ENCODE data around the gene ELF4.

The ELF4 gene

GRCh38 chrX:130086447-130087206, 23.7 kb downstream of the ELF4 start:
- H2AFZ ChIP-seq (ENCODE audit: insufficient read depth, low read length, poor library complexity), result no peak overlapping the region
- no peak overlapping the region for H3K18ac ChIP-seq (ENCODE audit: low read length)
- no CpG with 5 or more reads among the region's 13 CpGs for WGBS (ENCODE audit: extremely low coverage, insufficient coverage, insufficient read length)
- H3K9me3 ChIP-seq (ENCODE audit: insufficient read depth, low read depth, low read length), result no peaks in the 10 kb centered on the region
- DNase-seq, result no peak
- H2BK12ac ChIP-seq (ENCODE audit: low read length), result no peak overlapping the region
- no peak overlapping the region for H3K27ac ChIP-seq (ENCODE audit: low read depth, low read length)
- no peak overlapping the region for H2BK120ac ChIP-seq (ENCODE audit: insufficient read depth, low read length, poor library complexity)
- H4K8ac ChIP-seq (ENCODE audit: low read depth, low read length), result no peak overlapping the region
- H4K12ac ChIP-seq (ENCODE audit: low read depth, low read length), result no peak overlapping the region
- no peak overlapping the region for H3K4me3 ChIP-seq (ENCODE audit: low read depth, low read length)
- no peak overlapping the region for H3K23ac ChIP-seq (ENCODE audit: low read length)
- H2AK5ac ChIP-seq (ENCODE audit: low read length), result no peak overlapping the region
- no peak overlapping the region for H2BK5ac ChIP-seq (ENCODE audit: low read depth, low read length, poor library complexity)
- H3K79me2 ChIP-seq (ENCODE audit: control insufficient read depth, insufficient read depth, low read length, poor library complexity), result peaks cover 2% of the 10 kb centered on the region
- no peak overlapping the region for H3K4ac ChIP-seq (ENCODE audit: low read depth, low read length)
- H3K14ac ChIP-seq (ENCODE audit: low read length), result no peak overlapping the region
- no peak overlapping the region for H3K9ac ChIP-seq (ENCODE audit: low read length)
- peaks cover 18% of the 10 kb centered on the region for H3K79me1 ChIP-seq (ENCODE audit: low read length)
- H3K4me2 ChIP-seq (ENCODE audit: low read length), result no peak overlapping the region
- H4K91ac ChIP-seq (ENCODE audit: low read depth, low read length), result no peak overlapping the region
- peaks cover 0 to 4% of the 10 kb centered on the region in 2 experiments for H3K36me3 ChIP-seq (ENCODE audit: control insufficient read depth in 1 of 2, insufficient read depth in 2 of 2, low read length in 2 of 2)
- no peaks in the 10 kb centered on the region for H3K27me3 ChIP-seq (ENCODE audit: insufficient read depth, low read length)
- H3K4me1 ChIP-seq (ENCODE audit: control insufficient read depth in 1 of 2, insufficient read depth in 2 of 2, low read length in 2 of 2), result peaks cover 38 to 49% of the 10 kb centered on the region in 2 experiments

GRCh38 chrX:130085551-130086446, 24.5 kb downstream of the ELF4 start:
- no peak for DNase-seq

GRCh38 chrX:130084631-130085237, 25.6 kb downstream of the ELF4 start:
- WGBS (ENCODE audit: extremely low coverage, insufficient coverage, insufficient read length), result no CpG with 5 or more reads among the region's 9 CpGs
- H2AFZ ChIP-seq (ENCODE audit: insufficient read depth, low read length, poor library complexity), result no peak overlapping the region
- H3K14ac ChIP-seq (ENCODE audit: low read length), result no peak overlapping the region
- H4K8ac ChIP-seq (ENCODE audit: low read depth, low read length), result no peak overlapping the region
- H3K4me3 ChIP-seq (ENCODE audit: low read depth, low read length), result no peak overlapping the region
- H2BK120ac ChIP-seq (ENCODE audit: insufficient read depth, low read length, poor library complexity), result peak overlapping the region; percentile 32
- no peak overlapping the region for H3K23ac ChIP-seq (ENCODE audit: low read length)
- H3K79me1 ChIP-seq (ENCODE audit: low read length), result peaks cover 20% of the 10 kb centered on the region
- H2BK12ac ChIP-seq (ENCODE audit: low read length), result peak overlapping the region; percentile 4
- H3K27me3 ChIP-seq (ENCODE audit: insufficient read depth, low read length), result no peaks in the 10 kb centered on the region
- H3K18ac ChIP-seq (ENCODE audit: low read length), result peak overlapping the region; percentile 68
- no peak overlapping the region for H4K12ac ChIP-seq (ENCODE audit: low read depth, low read length)
- no peak for DNase-seq
- H3K36me3 ChIP-seq (ENCODE audit: control insufficient read depth in 1 of 2, insufficient read depth in 2 of 2, low read length in 2 of 2), result peaks cover 4 to 6% of the 10 kb centered on the region in 2 experiments
- H3K9ac ChIP-seq (ENCODE audit: low read length), result no peak overlapping the region
- no peaks in the 10 kb centered on the region for H3K9me3 ChIP-seq (ENCODE audit: insufficient read depth, low read depth, low read length)
- H3K4me1 ChIP-seq (ENCODE audit: control insufficient read depth in 1 of 2, insufficient read depth in 2 of 2, low read length in 2 of 2), result peaks cover 46 to 55% of the 10 kb centered on the region in 2 experiments
- H2AK5ac ChIP-seq (ENCODE audit: low read length), result no peak overlapping the region
- H3K4ac ChIP-seq (ENCODE audit: low read depth, low read length), result no peak overlapping the region
- H3K27ac ChIP-seq (ENCODE audit: low read depth, low read length), result peak overlapping the region; percentile 30
- H3K79me2 ChIP-seq (ENCODE audit: control insufficient read depth, insufficient read depth, low read length, poor library complexity), result peaks cover 2% of the 10 kb centered on the region
- H3K4me2 ChIP-seq (ENCODE audit: low read length), result no peak overlapping the region
- no peak overlapping the region for H4K91ac ChIP-seq (ENCODE audit: low read depth, low read length)
- H2BK5ac ChIP-seq (ENCODE audit: low read depth, low read length, poor library complexity), result no peak overlapping the region

More at GRCh38 chrX:130085551-130086446, 24.5 kb downstream of the ELF4 start:
- H4K91ac ChIP-seq (ENCODE audit: low read depth, low read length), result no peak overlapping the region
- H3K14ac ChIP-seq (ENCODE audit: low read length), result peak overlapping the region; percentile 38
- no peak overlapping the region for H3K23ac ChIP-seq (ENCODE audit: low read length)
- H3K27ac ChIP-seq (ENCODE audit: low read depth, low read length), result peak overlapping the region; percentile 21
- no peak overlapping the region for H4K8ac ChIP-seq (ENCODE audit: low read depth, low read length)
- peaks cover 46 to 55% of the 10 kb centered on the region in 2 experiments for H3K4me1 ChIP-seq (ENCODE audit: control insufficient read depth in 1 of 2, insufficient read depth in 2 of 2, low read length in 2 of 2)
- no peak overlapping the region for H3K9ac ChIP-seq (ENCODE audit: low read length)
- peaks cover 2% of the 10 kb centered on the region for H3K79me2 ChIP-seq (ENCODE audit: control insufficient read depth, insufficient read depth, low read length, poor library complexity)
- H3K27me3 ChIP-seq (ENCODE audit: insufficient read depth, low read length), result no peaks in the 10 kb centered on the region
- no peak overlapping the region for H2BK5ac ChIP-seq (ENCODE audit: low read depth, low read length, poor library complexity)
- H3K4me2 ChIP-seq (ENCODE audit: low read length), result peak overlapping the region; percentile 35
- H3K4ac ChIP-seq (ENCODE audit: low read depth, low read length), result peak overlapping the region; percentile 53
- H3K9me3 ChIP-seq (ENCODE audit: insufficient read depth, low read depth, low read length), result no peaks in the 10 kb centered on the region
- no peak overlapping the region for H2BK120ac ChIP-seq (ENCODE audit: insufficient read depth, low read length, poor library complexity)
- peaks cover 3 to 4% of the 10 kb centered on the region in 2 experiments for H3K36me3 ChIP-seq (ENCODE audit: control insufficient read depth in 1 of 2, insufficient read depth in 2 of 2, low read length in 2 of 2)
- H2BK12ac ChIP-seq (ENCODE audit: low read length), result no peak overlapping the region
- H2AK5ac ChIP-seq (ENCODE audit: low read length), result no peak overlapping the region
- no CpG with 5 or more reads among the region's 11 CpGs for WGBS (ENCODE audit: extremely low coverage, insufficient coverage, insufficient read length)
- H3K79me1 ChIP-seq (ENCODE audit: low read length), result peaks cover 20% of the 10 kb centered on the region
- H3K4me3 ChIP-seq (ENCODE audit: low read depth, low read length), result no peak overlapping the region
- no peak overlapping the region for H2AFZ ChIP-seq (ENCODE audit: insufficient read depth, low read length, poor library complexity)
- H3K18ac ChIP-seq (ENCODE audit: low read length), result no peak overlapping the region
- no peak overlapping the region for H4K12ac ChIP-seq (ENCODE audit: low read depth, low read length)

GRCh38 chrX:130083656-130084382, 26.5 kb downstream of the ELF4 start:
- peak in 1 of 2 donors; percentile 60 for DNase-seq
- no peaks in the 10 kb centered on the region for H3K9me3 ChIP-seq (ENCODE audit: insufficient read depth, low read depth, low read length)
- H3K4me1 ChIP-seq (ENCODE audit: control insufficient read depth in 1 of 2, insufficient read depth in 2 of 2, low read length in 2 of 2), result peaks cover 46 to 55% of the 10 kb centered on the region in 2 experiments
- no peak overlapping the region for H2AFZ ChIP-seq (ENCODE audit: insufficient read depth, low read length, poor library complexity)
- no peaks in the 10 kb centered on the region for H3K27me3 ChIP-seq (ENCODE audit: insufficient read depth, low read length)
- peak overlapping the region; percentile 11 for H3K27ac ChIP-seq (ENCODE audit: low read depth, low read length)
- H3K4ac ChIP-seq (ENCODE audit: low read depth, low read length), result no peak overlapping the region
- no peak overlapping the region for H2AK5ac ChIP-seq (ENCODE audit: low read length)
- H4K12ac ChIP-seq (ENCODE audit: low read depth, low read length), result no peak overlapping the region
- no peak overlapping the region for H3K14ac ChIP-seq (ENCODE audit: low read length)
- H3K36me3 ChIP-seq (ENCODE audit: control insufficient read depth in 1 of 2, insufficient read depth in 2 of 2, low read length in 2 of 2), result peaks cover 4 to 6% of the 10 kb centered on the region in 2 experiments
- H3K79me1 ChIP-seq (ENCODE audit: low read length), result peaks cover 20% of the 10 kb centered on the region
- H2BK120ac ChIP-seq (ENCODE audit: insufficient read depth, low read length, poor library complexity), result peak overlapping the region; percentile 19
- H4K91ac ChIP-seq (ENCODE audit: low read depth, low read length), result no peak overlapping the region
- H4K8ac ChIP-seq (ENCODE audit: low read depth, low read length), result no peak overlapping the region
- no peak overlapping the region for H3K9ac ChIP-seq (ENCODE audit: low read length)
- no peak overlapping the region for H3K4me2 ChIP-seq (ENCODE audit: low read length)
- H3K4me3 ChIP-seq (ENCODE audit: low read depth, low read length), result no peak overlapping the region
- no CpG with 5 or more reads among the region's 15 CpGs for WGBS (ENCODE audit: extremely low coverage, insufficient coverage, insufficient read length)
- peaks cover 2% of the 10 kb centered on the region for H3K79me2 ChIP-seq (ENCODE audit: control insufficient read depth, insufficient read depth, low read length, poor library complexity)
- no peak overlapping the region for H3K18ac ChIP-seq (ENCODE audit: low read length)
- H2BK5ac ChIP-seq (ENCODE audit: low read depth, low read length, poor library complexity), result no peak overlapping the region
- H3K23ac ChIP-seq (ENCODE audit: low read length), result no peak overlapping the region
- peak overlapping the region; percentile 45 for H2BK12ac ChIP-seq (ENCODE audit: low read length)
